ENCODE results near the gene CLASP1.
"Not testable (repeated sequence)": the region's sequence is repeated elsewhere in the genome, so short reads cannot be mapped to it uniquely, and the experiment has no call there.

Gene CLASP1

DNA sequence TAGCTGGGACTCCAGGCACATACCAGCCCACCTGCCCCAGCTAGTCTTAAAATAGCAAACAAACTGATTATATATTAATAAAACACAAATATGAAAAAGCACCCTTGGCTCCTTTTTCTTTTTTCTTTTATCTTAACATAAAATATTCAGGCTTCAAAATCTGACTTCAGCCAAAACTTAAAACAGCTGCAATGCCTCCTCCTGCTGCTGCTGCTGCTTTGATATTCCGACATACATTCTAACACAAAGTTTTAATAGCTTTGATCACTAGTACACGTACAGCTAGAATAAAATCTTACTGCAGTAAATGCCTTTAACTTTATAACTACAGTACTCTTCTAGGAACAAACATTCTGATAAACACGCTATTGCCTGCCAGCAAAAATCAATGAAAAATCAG is 190.0 kb downstream of the CLASP1 start:
- Histone ChIP-seq H3K4me3 (ENCODE audit: low read length) (no peak overlapping the region), H3K9ac (ENCODE audit: low read length) (no peak overlapping the region), H3K27me3 (ENCODE audit: control insufficient read depth, insufficient read depth, low read length) (no peaks in the 10 kb centered on the region), H3K36me3 (ENCODE audit: control insufficient read depth, insufficient read depth, low read length) (peaks cover 10% of the 10 kb centered on the region), H3K4me1 (ENCODE audit: control insufficient read depth, insufficient read depth, low read length) (no peaks in the 10 kb centered on the region), H3K27ac (ENCODE audit: low read depth, low read length) (no peak overlapping the region)

- Histone ChIP-seq H3K27me3 (ENCODE audit: control insufficient read depth, insufficient read depth, low read length) (no peaks in the 10 kb centered on the region), H3K4me1 (ENCODE audit: control insufficient read depth, insufficient read depth, low read length) (no peaks in the 10 kb centered on the region), H3K9ac (ENCODE audit: low read length) (no peak overlapping the region), H3K27ac (ENCODE audit: low read depth, low read length) (no peak overlapping the region), H3K36me3 (ENCODE audit: control insufficient read depth, insufficient read depth, low read length) (peaks cover 4% of the 10 kb centered on the region), H3K4me3 (ENCODE audit: low read length) (no peak overlapping the region)
Measured at GRCh38 chr2:121456325-121456724, 192.9 kb downstream of the CLASP1 start.

DNA sequence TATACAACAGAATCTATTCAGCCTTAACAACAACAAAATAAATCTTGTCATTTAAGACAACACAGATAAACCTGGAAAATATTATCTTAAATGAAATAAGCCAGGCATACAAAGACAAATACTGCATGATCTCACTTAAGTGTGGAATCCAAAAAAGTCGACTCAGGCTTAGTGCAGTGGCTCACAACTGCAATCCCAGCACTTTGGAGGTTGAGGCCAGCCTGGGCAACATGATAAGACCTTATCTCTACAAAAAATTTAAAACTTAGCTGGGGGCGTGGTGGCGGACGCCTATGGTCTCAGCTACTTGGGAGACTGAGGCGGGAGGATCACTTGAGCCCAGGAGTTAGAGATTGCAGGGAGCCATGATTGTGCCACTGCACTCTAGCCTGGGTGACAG is 193.8 kb downstream of the CLASP1 start:
- Histone ChIP-seq H3K4me3 (ENCODE audit: low read length) (no peak overlapping the region), H3K9ac (ENCODE audit: low read length) (no peak overlapping the region), H3K36me3 (ENCODE audit: control insufficient read depth, insufficient read depth, low read length) (peaks cover 7% of the 10 kb centered on the region), H3K4me1 (ENCODE audit: control insufficient read depth, insufficient read depth, low read length) (no peaks in the 10 kb centered on the region), H3K27ac (ENCODE audit: low read depth, low read length) (no peak overlapping the region), H3K27me3 (ENCODE audit: control insufficient read depth, insufficient read depth, low read length) (no peaks in the 10 kb centered on the region)

DNA sequence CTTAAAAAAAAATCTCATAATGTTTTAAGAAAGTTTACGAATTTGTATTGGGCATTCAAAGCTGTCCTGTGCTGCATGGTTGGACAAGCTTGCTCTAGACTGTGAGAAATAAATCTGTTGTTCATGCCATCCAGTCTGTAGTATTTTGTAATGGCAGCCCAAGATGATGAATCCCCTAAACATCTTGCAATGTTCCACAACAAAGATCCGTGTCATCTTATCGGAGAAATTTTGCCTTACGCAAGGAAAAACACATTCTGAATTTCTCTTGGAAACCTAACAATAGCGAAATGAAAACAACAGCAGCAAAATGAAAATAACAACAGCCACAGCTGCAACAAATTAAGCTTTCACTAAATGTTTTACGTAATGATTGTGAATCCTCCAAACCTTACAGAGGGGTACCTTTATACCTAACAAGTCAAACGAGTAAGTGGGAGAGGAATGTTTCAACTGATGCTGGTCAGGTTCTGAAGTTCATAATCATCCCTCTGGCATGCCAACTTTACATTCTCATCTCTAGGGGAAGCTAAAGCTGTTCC is 194.6 kb downstream of the CLASP1 start:
- Histone ChIP-seq H3K36me3 (ENCODE audit: control insufficient read depth, insufficient read depth, low read length) (peaks cover 12% of the 10 kb centered on the region), H3K4me1 (ENCODE audit: control insufficient read depth, insufficient read depth, low read length) (no peaks in the 10 kb centered on the region), H3K27me3 (ENCODE audit: control insufficient read depth, insufficient read depth, low read length) (no peaks in the 10 kb centered on the region), H3K4me3 (ENCODE audit: low read length) (no peak overlapping the region), H3K9ac (ENCODE audit: low read length) (no peak overlapping the region), H3K27ac (ENCODE audit: low read depth, low read length) (no peak overlapping the region)

DNA sequence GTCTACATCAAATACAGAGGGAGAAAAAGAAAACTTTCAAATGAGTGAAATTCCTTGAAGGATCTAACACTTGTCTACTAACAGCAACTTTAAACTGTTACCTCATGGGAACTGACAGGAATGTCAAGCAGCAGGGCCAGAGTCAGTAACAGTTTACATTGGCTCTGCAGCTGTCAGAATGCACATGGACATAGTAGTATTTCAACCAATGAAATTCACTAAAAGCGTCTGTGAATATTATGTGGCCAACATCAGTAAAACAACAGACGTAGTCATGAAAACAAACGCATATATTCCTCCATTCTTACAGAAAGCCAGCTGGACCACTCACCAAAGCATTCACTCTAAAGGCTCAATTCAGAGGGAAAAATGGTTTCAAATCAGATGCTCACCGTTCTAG is 197.9 kb downstream of the CLASP1 start:
- H3K36me3 ChIP-seq (ENCODE audit: control insufficient read depth, insufficient read depth, low read length): peaks cover 33% of the 10 kb centered on the region
- H3K4me1 ChIP-seq (ENCODE audit: control insufficient read depth, insufficient read depth, low read length): no peaks in the 10 kb centered on the region
- H3K9ac ChIP-seq (ENCODE audit: low read length): no peak overlapping the region
- no peaks in the 10 kb centered on the region for H3K27me3 ChIP-seq (ENCODE audit: control insufficient read depth, insufficient read depth, low read length)
- no peak overlapping the region for H3K27ac ChIP-seq (ENCODE audit: low read depth, low read length)
- H3K4me3 ChIP-seq (ENCODE audit: low read length): no peak overlapping the region

GRCh38 chr2:121450301-121450700 is 199.0 kb downstream of the CLASP1 start:
- H3K9ac ChIP-seq (ENCODE audit: low read length): no peak overlapping the region
- no peaks in the 10 kb centered on the region for H3K27me3 ChIP-seq (ENCODE audit: control insufficient read depth, insufficient read depth, low read length)
- H3K36me3 ChIP-seq (ENCODE audit: control insufficient read depth, insufficient read depth, low read length): peaks cover 33% of the 10 kb centered on the region
- H3K4me1 ChIP-seq (ENCODE audit: control insufficient read depth, insufficient read depth, low read length): no peaks in the 10 kb centered on the region
- H3K4me3 ChIP-seq (ENCODE audit: low read length): no peak overlapping the region
- no peak overlapping the region for H3K27ac ChIP-seq (ENCODE audit: low read depth, low read length)

DNA sequence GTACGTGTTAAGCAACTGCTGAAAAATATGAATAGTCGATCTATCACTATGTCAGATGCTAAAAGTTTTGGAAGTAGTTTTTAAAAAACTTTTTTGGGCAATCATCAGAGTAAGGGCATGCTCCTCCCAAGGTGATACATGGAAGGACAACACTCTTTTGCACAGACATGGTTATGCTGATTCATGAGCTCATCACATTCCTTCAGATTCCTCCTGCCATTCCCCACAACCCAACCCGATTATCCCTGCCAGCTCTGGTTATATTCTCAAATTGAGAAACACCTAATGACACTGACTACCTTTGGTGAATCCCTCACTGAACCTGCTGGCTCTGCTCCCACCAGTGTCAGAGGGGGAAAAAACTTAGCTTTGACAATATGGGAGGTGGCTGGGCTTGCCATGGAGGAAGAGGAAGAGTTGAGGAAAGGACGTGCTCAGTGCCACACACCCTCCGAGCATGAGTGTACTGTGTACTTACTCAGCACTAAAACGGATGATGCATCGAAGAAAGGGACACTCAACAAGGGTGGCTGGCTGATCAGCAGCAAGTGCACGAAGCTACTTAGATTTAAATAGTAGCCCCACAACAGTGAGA is 202.5 kb downstream of the CLASP1 start:
- no peak overlapping the region for H3K27ac ChIP-seq (ENCODE audit: low read depth, low read length)
- no peak overlapping the region for H3K9ac ChIP-seq (ENCODE audit: low read length)
- no peaks in the 10 kb centered on the region for H3K4me1 ChIP-seq (ENCODE audit: control insufficient read depth, insufficient read depth, low read length)
- no peak overlapping the region for H3K4me3 ChIP-seq (ENCODE audit: low read length)
- H3K27me3 ChIP-seq (ENCODE audit: control insufficient read depth, insufficient read depth, low read length): no peaks in the 10 kb centered on the region
- H3K36me3 ChIP-seq (ENCODE audit: control insufficient read depth, insufficient read depth, low read length): peaks cover 40% of the 10 kb centered on the region

DNA sequence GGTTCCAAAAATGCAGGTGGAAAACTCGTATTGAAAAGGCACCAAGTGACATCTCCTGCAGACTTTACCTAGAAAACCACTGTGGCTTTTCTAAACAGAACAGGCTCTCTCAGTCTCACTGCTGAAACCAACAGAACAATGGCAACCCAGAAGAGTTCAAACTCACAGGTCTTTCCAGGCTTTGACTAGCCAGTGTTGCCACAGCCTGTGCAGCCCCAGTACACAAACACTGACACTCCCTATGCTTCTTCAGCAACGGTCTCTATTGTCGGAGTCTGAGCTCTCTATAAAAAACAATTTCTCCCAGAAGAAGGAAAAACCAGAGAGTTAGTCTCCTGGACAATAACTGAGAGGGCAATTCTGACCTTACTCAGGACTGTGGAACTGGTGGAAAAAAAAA is 206.4 kb downstream of the CLASP1 start:
- H3K27ac ChIP-seq (ENCODE audit: low read depth, low read length): no peak overlapping the region
- no peaks in the 10 kb centered on the region for H3K27me3 ChIP-seq (ENCODE audit: control insufficient read depth, insufficient read depth, low read length)
- no peak overlapping the region for H3K4me3 ChIP-seq (ENCODE audit: low read length)
- no peaks in the 10 kb centered on the region for H3K4me1 ChIP-seq (ENCODE audit: control insufficient read depth, insufficient read depth, low read length)
- no peak overlapping the region for H3K9ac ChIP-seq (ENCODE audit: low read length)
- peaks cover 19% of the 10 kb centered on the region for H3K36me3 ChIP-seq (ENCODE audit: control insufficient read depth, insufficient read depth, low read length)

DNA sequence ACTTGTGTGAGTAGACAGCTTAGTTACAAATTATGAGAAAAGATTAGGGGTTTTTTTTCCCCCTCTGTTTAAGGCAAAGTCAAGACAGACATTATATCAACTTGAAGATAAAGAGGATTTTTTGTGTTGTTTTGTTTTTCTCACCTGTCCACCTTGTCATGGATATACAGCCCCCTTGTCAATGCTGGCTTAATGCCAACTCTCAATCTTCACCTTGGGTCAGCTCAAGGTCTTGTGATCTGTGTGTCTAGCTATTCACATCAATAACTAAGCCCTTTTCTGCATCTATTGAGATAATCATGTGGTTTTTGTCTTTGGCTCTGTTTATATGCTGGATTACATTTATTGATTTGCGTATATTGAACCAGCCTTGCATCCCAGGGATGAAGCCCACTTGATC is 211.0 kb downstream of the CLASP1 start:
- not testable (repeated sequence) for H3K9ac ChIP-seq (ENCODE audit: low read length); H3K4me3 ChIP-seq (ENCODE audit: low read length); H3K4me1 ChIP-seq (ENCODE audit: control insufficient read depth, insufficient read depth, low read length); H3K27ac ChIP-seq (ENCODE audit: low read depth, low read length); H3K27me3 ChIP-seq (ENCODE audit: control insufficient read depth, insufficient read depth, low read length); H3K36me3 ChIP-seq (ENCODE audit: control insufficient read depth, insufficient read depth, low read length)

DNA sequence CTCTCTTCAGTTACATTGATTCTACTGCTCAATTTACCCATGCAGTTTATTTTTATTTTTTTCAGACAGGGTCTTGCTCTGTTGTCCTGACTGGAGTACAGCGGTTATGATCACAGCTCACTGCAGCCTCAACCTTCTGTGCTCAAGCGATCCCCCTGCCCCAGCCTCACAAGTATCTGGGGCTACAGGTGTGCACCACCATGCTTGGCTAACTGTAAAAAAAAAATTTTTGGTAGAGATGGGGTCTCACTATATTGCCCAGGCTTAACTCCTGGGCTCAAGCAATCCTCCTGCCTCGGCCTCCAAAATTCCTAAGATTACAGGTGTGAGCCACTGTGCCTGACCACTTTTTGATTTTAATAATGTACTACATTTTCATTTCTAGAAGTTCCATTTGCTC is 212.3 kb downstream of the CLASP1 start:
- no peaks in the 10 kb centered on the region for H3K27me3 ChIP-seq (ENCODE audit: control insufficient read depth, insufficient read depth, low read length)
- H3K9ac ChIP-seq (ENCODE audit: low read length): no peak overlapping the region
- H3K4me3 ChIP-seq (ENCODE audit: low read length): no peak overlapping the region
- H3K36me3 ChIP-seq (ENCODE audit: control insufficient read depth, insufficient read depth, low read length): no peaks in the 10 kb centered on the region
- H3K4me1 ChIP-seq (ENCODE audit: control insufficient read depth, insufficient read depth, low read length): no peaks in the 10 kb centered on the region
- no peak overlapping the region for H3K27ac ChIP-seq (ENCODE audit: low read depth, low read length)

DNA sequence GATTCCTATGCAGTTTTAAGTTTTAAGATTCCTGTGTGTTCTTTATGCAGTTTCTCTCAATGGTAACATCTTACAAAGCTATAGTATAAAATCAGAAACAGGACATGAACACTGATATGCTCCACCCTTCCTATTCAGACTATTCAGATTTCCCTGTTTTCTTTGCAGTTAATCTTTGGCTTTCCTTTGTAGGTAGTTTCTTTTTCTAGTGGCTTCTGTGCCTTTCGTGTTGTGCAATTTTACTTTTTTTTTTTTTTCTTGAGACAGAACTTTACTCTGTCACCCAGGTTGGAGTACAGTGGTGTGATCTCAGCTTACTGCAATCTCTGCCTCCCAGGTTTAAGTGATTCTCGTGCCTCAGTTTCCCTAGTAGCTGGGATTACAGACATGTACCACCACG is 213.5 kb downstream of the CLASP1 start:
- no peak overlapping the region for H3K9ac ChIP-seq (ENCODE audit: low read length)

GRCh38 chr2:121431214-121431613 is 218.0 kb downstream of the CLASP1 start:
- Histone ChIP-seq H3K27ac (ENCODE audit: low read depth, low read length) (no peak overlapping the region), H3K4me1 (ENCODE audit: control insufficient read depth, insufficient read depth, low read length) (no peaks in the 10 kb centered on the region), H3K27me3 (ENCODE audit: control insufficient read depth, insufficient read depth, low read length) (no peaks in the 10 kb centered on the region), H3K36me3 (ENCODE audit: control insufficient read depth, insufficient read depth, low read length) (peaks cover 11% of the 10 kb centered on the region), H3K9ac (ENCODE audit: low read length) (no peak overlapping the region), H3K4me3 (ENCODE audit: low read length) (no peak overlapping the region)

More for the DNA sequence above, 213.5 kb downstream of the CLASP1 start:
- Histone ChIP-seq H3K4me3 (ENCODE audit: low read length) (no peak overlapping the region), H3K4me1 (ENCODE audit: control insufficient read depth, insufficient read depth, low read length) (no peaks in the 10 kb centered on the region), H3K27ac (ENCODE audit: low read depth, low read length) (no peak overlapping the region), H3K36me3 (ENCODE audit: control insufficient read depth, insufficient read depth, low read length) (no peaks in the 10 kb centered on the region), H3K27me3 (ENCODE audit: control insufficient read depth, insufficient read depth, low read length) (no peaks in the 10 kb centered on the region)

DNA sequence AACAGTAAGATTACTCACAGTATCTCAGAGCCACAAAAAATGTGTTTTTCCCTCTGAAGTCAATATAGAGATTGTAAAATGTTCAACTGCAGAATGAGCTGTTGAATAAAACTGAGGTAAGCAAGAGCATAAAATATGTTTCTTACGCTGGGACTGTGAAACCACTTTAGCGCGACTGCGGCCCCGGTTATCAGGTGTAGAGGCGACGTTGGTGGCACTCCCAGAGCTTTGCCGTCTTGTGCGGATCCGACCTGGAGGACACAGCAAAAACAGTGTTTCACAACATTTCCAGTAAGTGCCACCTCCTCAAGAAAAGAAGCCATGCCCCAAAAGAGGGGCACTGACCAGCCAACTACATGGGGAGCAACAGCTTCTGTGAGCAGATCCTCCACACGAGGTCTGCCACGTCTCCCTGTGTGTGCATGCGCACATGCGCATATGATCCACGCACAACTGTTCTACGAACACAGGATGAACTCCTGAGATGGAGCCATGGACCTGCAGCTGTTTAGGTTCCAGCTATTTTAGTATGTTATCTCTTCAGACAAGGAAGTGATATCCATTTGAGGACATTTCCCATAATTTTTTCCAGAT is 219.2 kb downstream of the CLASP1 start:
- Histone ChIP-seq H3K9ac (ENCODE audit: low read length) (no peak overlapping the region), H3K27ac (ENCODE audit: low read depth, low read length) (no peak overlapping the region), H3K36me3 (ENCODE audit: control insufficient read depth, insufficient read depth, low read length) (peaks cover 12% of the 10 kb centered on the region)

More for the DNA sequence above, 219.2 kb downstream of the CLASP1 start:
- Histone ChIP-seq H3K27me3 (ENCODE audit: control insufficient read depth, insufficient read depth, low read length) (no peaks in the 10 kb centered on the region), H3K4me3 (ENCODE audit: low read length) (no peak overlapping the region), H3K4me1 (ENCODE audit: control insufficient read depth, insufficient read depth, low read length) (no peaks in the 10 kb centered on the region)

Measured in rectal smooth muscle tissue (tissue), 1 donor.